ENCODE data around the gene MATCAP1. TPM values are rescaled to one million over a fixed set of nuclear protein-coding genes. Genes with fewer than 3 reads are reported as not detected.
A peak's percentile ranks its signal among the peaks of the same experiment; 100 is the strongest.

The MATCAP1 gene
- total RNA-seq, 1 experiment from 2014 or later, result 10.1 TPM

DNA sequence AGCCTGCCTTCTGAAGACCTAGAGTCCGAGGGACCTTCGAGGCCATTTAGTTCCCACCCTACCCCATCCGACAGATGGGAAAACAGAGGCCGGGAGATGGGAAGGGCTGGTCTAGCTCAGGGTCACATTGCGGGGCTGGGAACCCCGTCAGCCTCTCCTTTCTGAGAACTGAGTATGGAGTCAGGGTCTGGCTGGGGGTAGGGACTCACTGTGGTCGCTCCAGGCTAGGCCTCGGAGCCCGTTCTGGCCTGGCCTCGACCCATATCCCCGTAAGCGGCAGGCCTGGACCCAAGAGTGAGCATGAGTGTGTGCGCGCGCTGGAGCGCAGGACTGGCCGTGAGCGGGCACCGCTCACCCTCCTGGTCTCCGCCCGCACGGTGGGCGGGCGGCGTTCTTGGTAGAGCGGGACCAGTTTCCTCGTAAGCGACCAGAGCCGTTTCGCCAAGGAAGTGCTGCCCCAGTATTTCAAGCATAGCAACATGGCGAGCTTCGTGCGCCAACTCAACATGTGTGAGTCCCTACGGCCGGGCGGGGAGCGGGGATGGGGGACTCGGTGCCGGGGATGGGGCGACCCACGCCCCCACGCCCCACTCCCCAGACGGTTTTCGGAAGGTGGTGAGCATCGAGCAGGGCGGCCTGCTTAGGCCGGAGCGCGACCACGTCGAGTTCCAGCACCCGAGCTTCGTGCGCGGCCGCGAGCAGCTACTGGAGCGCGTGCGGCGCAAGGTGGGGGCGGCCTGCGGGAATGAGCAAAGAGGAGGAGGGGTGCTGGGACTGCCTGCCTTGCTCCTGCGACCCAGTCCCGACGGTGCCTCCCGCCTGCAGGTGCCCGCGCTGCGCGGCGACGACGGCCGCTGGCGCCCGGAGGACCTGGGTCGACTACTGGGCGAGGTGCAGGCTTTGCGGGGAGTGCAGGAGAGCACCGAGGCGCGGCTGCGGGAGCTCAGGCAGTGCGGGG is 18.4 kb downstream of the MATCAP1 start:
- DNase-seq (ENCODE audit: low read depth), result no peak
- in situ Hi-C loops (cut with HindIII; ENCODE audit: low pct_unique_long_range_greater_than_20kb, low sequenced_read_pairs), result no loop called here

GRCh38 chr16:67164599-67165061 is 19.1 kb downstream of the MATCAP1 start, which contains the start of gene HSF4:
Gene HSF4 (plus strand): TSS chr16:67164745. CDS start chr16:67164812, 67 bp downstream.
- peak; percentile 47 for DNase-seq (ENCODE audit: low read depth)
- in situ Hi-C loops (cut with HindIII; ENCODE audit: low pct_unique_long_range_greater_than_20kb, low sequenced_read_pairs), result no loop called here

- in situ Hi-C loops (cut with HindIII; ENCODE audit: low pct_unique_long_range_greater_than_20kb, low sequenced_read_pairs), result no loop called here
- no peak for DNase-seq (ENCODE audit: low read depth)
Measured at GRCh38 chr16:67163999-67164558, 19.7 kb downstream of the MATCAP1 start.

- DNase-seq (ENCODE audit: low read depth), result no peak
- in situ Hi-C loops (cut with HindIII; ENCODE audit: low pct_unique_long_range_greater_than_20kb, low sequenced_read_pairs), result no loop called here
Measured at GRCh38 chr16:67163164-67163998, 20.4 kb downstream of the MATCAP1 start.

DNA sequence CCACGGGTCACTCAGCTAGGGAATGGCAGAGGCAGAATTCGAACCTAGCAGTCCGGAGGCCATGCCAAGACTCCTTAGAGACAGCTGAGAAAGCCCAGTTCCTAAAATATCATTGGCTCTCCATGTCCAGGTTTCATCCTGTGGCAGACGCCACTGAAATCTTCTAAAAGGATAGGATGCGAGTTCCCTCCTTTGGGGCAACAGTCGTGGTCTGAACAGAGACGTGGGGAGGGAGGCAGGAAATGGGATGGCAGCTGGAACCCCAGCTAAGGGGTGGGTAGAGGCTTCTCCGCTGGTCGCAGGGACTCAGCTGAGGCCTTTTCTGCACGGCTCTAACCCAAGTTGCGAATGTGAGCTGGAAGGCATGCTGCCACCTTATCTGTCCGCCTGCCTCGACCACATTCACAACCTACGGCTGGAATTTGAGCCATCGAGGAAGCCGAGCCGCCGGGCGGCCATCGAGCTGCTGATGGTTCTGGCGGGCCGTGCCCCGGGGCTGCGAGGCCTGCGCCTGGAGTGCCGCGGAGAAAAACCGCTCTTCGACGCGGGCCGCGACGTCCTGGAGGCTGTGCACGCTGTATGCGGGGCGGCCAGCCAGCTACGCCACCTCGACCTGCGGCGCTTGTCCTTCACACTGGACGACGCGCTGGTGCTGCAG is 21.1 kb downstream of the MATCAP1 start:
- no peak for DNase-seq (ENCODE audit: low read depth)
- in situ Hi-C loops (cut with HindIII; ENCODE audit: low pct_unique_long_range_greater_than_20kb, low sequenced_read_pairs), result no loop called here

- no peak for DNase-seq (ENCODE audit: low read depth)
- in situ Hi-C loops (cut with HindIII; ENCODE audit: low pct_unique_long_range_greater_than_20kb, low sequenced_read_pairs), result no loop called here
Measured at GRCh38 chr16:67161595-67162058, 22.1 kb downstream of the MATCAP1 start.

GRCh38 chr16:67158637-67159600 is 24.8 kb downstream of the MATCAP1 start:
- in situ Hi-C loops (cut with HindIII; ENCODE audit: low pct_unique_long_range_greater_than_20kb, low sequenced_read_pairs), result no loop called here
- peak; percentile 70 for DNase-seq (ENCODE audit: low read depth)

DNA sequence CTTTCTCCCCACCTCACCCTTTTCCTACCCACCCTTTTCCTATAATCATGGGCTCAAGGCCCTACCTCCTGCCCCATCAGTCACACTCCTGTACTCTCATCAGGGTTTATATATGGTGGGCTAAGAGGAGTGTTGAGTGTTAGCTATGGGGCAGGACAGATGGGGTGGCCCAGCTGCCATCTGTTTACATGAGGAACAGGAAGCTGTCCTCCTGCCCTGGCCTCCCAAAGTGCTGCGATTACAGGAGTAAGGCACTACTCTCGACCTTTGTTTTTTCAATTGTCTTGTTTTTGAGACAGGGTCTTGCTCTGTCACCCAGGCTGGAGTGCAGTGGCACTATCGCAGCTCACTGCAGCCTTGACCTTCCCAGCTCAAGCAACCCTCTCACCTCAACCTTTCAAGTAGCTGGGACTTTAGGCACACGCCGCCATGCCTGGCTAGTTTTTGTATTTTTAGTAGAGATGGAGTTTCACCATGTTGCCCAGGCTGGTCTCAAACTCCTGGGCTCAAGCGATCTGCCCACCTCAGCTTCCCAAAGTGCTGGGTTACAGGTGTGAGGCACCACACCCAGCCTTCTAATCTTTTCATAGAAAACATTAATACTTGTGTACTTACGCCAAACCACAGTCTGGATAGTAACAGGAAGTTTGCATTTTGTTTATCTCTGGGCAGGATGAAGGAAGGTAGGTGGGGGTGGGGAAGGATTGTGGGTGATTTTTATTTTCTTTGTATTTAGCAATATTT is 25.7 kb downstream of the MATCAP1 start:
- DNase-seq (ENCODE audit: low read depth), result no peak

DNA sequence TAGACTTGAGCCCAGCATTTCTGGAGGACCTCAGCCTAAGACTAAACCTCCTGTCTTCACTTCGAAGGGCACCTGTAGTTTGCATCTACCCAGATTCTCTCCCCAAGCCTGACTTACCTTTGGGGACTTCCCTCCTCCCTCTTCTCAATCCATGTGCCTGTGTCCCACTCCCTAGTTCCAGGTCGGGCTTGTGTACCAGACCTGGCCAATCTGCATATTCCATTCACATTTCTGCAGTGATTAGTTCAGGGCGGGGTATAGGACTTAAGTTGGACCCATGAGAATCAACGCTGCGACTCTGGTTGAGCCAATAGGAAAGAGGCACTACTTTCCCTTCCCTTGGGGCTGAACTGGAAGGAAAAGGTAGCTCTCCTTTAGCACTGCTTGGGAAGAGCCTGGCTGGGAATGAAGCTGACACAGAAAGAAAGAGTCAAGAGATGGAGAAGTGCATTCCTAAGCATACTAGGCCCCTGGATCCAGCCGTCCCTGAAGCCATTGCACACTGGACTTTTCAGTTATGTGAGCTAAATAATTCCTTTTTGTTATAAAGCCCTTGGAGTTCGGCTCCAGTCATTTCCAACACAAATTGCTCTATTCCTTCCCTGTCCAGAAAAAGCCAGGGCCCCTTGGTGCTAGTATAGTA is 26.5 kb downstream of the MATCAP1 start:
- in situ Hi-C loops (cut with HindIII; ENCODE audit: low pct_unique_long_range_greater_than_20kb, low sequenced_read_pairs), result no loop called here
- DNase-seq (ENCODE audit: low read depth), result no peak

More for the DNA sequence above, 25.7 kb downstream of the MATCAP1 start:
- in situ Hi-C loops (cut with HindIII; ENCODE audit: low pct_unique_long_range_greater_than_20kb, low sequenced_read_pairs), result no loop called here

DNA sequence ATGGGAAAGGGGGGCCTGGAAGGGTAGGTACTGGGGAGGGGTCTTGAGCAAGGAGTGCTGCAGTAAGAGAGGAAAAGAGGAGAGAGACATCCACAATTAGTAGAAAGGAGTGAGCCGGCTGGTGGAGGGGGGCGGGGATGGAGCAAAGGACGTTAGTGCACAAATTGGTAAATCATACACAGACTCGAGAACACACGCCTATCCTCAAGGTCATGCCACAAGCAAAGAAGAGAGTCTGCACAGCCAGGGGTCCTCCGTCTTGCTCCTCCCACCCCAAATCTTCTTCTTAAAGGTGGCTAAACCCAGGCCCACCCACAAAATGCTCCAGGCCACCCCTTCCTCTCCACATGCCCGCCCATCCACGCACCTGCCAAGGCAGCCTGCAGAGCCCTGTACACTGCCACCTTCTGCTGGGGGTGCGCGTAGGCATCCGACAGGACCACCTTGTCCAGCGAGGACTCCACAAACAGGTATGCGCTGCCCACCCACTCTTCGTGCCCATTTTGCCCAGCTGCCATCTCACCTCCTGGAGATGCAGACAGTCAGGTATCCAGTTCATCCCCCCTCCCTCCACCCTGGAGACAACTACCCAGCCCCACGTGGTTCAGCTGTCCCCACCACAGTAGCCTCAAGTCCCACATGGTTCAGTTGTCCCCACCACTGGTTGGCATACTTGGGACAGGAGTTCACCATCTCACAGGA is 27.5 kb downstream of the MATCAP1 start:
- in situ Hi-C loops (cut with HindIII; ENCODE audit: low pct_unique_long_range_greater_than_20kb, low sequenced_read_pairs), result no loop called here
- DNase-seq (ENCODE audit: low read depth), result no peak

DNA sequence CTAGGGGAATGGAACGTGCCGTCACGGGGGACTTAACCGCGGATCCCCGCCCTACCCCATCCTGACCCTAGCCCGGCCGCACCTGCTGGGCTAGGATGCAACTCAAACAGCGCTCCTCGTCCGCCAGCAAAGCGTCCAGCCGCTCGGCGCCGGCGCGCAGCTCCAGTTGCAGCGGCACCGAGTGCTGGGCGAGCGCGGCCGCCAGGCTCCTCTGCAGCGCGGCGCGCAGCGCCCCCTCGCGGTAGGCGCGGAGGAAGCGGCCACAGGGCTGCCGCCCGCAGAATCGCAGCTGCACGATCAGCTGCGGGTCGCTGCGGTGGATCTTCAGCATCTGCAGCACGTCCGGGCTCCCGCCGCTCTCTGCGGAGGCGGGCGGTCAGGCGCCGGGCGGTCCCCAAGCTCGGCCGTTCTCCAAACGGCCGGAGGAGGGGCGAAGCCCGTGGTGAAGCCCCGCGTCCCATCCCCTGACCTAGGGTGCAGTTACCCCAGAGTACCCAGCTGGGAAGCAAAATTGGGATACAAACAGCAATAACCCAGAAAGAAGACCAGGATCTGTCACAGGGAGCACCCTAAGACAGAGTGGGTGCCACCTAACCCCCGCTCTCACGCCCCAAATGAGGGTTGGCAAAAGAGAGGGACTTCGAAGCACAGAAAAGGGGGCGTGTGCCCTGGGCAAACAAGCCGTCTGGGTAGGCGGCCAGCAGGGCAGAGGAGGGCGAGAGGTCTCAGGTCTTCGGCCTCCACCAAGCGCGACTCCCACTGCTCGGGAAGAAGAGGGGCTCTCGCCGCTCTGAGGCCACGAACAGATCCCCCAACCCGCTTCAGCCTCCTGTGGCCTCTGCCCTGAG is 28.2 kb downstream of the MATCAP1 start:
- in situ Hi-C loops (cut with HindIII; ENCODE audit: low pct_unique_long_range_greater_than_20kb, low sequenced_read_pairs), result no loop called here
- DNase-seq (ENCODE audit: low read depth), result peak; percentile 51

DNA sequence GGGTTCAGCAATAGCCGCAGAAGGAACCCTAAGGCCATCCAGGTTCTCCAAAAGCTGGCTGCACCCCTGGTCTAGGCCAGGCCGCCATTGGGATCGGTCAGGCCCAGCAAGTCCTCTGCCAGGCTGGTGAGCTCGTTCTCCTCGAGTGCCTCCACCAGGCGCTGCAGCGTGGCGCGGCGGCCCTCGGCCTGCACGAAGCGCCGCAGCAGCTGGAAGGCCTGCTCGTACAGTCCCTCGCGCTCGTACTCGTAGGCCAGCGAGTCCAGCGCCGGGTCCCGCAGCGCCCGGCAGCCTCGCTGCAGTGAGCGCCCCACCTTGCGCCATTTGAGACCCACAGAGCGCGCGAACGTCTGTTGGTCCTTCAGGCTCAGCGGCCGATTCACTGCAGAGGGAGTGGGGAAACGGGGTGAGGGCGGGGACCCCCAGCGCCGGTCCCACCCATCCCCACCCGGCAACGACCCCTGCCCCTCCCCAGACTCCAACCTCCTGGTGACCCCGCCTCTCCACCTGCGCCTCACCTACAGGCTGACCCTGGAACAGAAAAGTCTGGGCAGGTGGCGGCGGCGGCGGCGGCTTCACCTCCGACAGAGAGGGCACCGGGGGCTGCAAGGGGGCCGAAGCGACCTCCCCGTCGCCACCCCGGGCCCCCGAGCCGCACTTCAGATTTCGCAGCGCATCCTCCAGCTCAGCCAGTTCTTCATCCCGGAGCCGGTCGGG is 29.0 kb downstream of the MATCAP1 start:
- in situ Hi-C loops (cut with HindIII; ENCODE audit: low pct_unique_long_range_greater_than_20kb, low sequenced_read_pairs), result no loop called here
- DNase-seq (ENCODE audit: low read depth), result no peak

GRCh38 chr16:67151431-67152097 is 32.2 kb downstream of the MATCAP1 start:
- in situ Hi-C loops (cut with HindIII; ENCODE audit: low pct_unique_long_range_greater_than_20kb, low sequenced_read_pairs), result no loop called here

More at GRCh38 chr16:67151431-67152097, 32.2 kb downstream of the MATCAP1 start:
- DNase-seq (ENCODE audit: low read depth), result no peak
